Activated CD4-positive, alpha-beta T cell treated with anti-CD3 and anti-CD28 coated beads for 24 hours (primary cell): ENCODE results near the gene INHBC.
A peak's percentile ranks its signal among the peaks of the same experiment; 100 is the strongest.
"Not testable (repeated sequence)": the region's sequence is repeated elsewhere in the genome, so short reads cannot be mapped to it uniquely, and the experiment has no call there.

ENCODE experiments used
- DNase-seq, 2 donors: peaks; one replicate each; pipeline ENCODE4 v3.0.0-alpha.2; 2020; ENCODE audit warnings: low read depth in 2 of 2

The INHBC gene, protein sequence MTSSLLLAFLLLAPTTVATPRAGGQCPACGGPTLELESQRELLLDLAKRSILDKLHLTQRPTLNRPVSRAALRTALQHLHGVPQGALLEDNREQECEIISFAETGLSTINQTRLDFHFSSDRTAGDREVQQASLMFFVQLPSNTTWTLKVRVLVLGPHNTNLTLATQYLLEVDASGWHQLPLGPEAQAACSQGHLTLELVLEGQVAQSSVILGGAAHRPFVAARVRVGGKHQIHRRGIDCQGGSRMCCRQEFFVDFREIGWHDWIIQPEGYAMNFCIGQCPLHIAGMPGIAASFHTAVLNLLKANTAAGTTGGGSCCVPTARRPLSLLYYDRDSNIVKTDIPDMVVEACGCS

DNA sequence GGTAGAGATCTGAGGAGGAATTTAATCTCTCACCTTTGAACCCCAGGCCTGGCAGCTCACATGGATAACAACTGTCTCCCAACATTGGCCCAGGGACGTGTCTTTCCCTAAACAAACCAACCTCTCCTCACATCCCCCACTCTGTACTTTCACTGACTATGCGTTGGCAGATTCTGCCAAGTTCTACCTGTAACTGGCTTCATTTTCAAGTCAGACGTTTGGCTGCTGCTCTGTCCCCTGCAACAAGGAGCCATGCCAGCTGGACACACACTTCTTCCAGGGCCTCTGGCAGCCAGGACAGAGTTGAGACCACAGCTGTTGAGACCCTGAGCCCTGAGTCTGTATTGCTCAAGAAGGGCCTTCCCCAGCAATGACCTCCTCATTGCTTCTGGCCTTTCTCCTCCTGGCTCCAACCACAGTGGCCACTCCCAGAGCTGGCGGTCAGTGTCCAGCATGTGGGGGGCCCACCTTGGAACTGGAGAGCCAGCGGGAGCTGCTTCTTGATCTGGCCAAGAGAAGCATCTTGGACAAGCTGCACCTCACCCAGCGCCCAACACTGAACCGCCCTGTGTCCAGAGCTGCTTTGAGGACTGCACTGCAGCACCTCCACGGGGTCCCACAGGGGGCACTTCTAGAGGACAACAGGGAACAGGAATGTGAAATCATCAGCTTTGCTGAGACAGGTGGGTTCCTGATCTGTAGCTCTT is at the start of gene INHBC:
Gene INHBC (plus strand): TSS at position 268 of the 707 bp plus-strand sequence. CDS start 103 bp downstream, at position 371.
- DNase-seq: no peak

DNA sequence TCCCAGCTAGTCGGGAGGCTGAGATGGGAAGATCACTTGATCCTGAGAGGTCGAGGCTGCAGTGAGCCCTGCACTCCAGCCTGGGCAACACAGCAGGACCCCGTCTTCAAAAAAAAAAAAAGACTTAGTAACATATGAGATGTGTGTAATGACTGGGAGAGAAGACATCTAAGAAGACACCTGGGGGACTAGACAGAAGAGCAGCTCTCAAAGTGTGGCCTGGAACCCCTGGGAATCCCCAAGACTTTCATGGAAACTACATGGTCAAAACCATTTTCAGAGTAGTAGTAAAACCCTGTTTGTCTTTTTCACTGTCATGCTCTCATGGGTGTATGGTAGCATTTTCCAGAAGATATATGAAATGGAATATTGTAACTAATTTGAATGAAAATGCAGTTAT is 49.0 kb upstream of the INHBC start:
- no peak for DNase-seq

DNA sequence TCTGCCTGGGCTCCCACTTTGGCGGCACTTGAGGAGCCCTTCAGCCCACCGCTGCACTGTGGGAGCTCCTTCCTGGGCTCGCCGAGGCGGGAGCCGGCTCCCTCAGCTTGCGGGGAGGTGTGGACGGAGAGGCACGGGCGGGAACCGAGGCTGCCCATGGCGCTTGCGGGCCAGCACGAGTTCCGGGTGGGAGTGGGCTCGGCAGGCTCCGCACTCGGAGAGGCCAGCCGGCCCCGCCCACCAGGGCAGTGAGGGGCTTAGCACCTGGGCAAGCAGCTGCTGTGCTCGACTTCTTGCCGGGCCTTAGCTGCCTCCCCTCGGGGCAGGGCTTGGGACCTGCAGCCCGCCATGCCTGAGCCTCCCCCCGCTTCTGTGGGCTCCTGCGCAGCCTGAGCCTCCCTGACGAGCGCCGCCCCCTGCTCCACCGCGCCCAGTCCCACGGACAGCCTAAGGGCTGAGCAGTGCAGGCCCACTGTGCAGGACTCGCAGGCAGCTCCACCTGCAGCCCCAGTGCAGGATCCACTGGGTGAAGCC is 48.3 kb upstream of the INHBC start:
- no peak for DNase-seq

DNA sequence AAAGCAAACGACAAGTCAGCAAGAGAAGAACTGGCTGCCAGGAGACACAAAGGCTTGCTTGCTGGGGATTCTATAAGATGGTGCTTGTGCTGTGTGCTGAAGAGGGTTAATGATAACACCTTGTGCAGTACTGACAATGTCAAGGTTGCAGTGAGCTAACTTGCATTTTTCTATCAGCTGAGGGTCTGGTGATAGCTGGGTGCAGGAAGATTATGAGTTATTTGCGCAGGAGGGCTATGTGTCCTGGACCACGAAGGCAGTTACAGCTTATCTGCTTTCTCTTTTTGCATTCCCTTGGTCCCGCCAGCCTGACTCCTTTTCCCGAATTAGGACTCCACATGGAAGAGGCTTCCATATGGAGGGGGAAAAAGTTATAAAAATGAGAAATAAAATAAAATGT is 46.2 kb upstream of the INHBC start:
- DNase-seq: no peak

DNA sequence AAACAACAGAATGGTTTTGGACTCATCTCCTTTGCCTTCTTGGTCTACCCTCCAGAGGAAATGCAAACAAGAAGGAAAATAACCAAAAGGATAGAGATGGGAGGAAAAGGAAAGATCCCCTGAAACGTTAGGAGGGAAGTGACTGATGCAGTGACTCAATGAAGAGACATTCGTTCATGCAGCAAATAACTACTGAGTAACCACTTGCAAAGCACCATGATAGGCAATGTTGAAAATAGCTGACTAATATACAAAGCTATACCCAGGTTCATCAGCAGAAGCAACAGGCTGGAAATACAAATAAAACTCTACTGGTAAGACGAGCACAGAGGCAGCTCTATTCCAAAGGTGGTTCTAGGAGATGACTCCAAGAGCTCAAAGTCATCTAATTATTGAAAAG is 45.6 kb upstream of the INHBC start:
- no peak for DNase-seq

DNA sequence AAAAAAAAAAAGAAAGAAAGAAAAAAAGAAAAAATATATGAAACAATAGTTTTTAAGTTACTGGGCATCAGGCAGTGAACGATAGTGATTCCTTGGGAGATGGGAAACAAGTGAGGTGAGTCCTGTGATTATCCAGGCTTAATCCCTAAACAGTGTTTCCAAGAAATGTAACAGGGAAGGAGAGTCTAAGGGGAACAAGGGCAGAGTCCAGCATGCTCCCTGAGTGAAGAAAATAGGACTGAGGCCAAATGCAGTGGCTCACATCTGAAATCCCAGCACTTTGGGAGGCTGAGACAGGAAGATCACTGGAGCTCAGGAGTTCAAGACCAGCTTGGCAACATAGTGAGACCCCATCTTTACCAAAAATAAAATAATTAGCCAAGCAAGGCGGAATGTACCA is 44.4 kb upstream of the INHBC start:
- no peak for DNase-seq

DNA sequence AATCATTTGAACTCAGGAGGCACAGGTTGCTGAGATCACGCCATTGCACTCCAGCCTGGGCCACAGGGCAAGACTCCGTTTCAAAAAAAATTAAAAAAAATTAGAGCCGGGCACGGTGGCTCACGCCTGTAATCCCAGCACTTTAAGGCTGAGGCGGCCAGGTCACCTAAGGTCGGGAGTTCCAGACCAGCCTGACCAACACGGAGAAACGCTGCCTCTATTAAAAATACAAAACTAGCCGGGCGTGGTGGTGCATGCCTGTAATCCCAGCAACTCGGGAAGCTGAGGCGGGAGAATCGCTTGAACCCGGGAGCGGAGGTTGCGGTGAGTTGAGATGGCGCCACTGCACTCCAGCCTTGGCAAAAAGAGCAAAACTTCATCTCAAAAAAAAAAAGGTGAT is 39.5 kb upstream of the INHBC start:
- no peak for DNase-seq

DNA sequence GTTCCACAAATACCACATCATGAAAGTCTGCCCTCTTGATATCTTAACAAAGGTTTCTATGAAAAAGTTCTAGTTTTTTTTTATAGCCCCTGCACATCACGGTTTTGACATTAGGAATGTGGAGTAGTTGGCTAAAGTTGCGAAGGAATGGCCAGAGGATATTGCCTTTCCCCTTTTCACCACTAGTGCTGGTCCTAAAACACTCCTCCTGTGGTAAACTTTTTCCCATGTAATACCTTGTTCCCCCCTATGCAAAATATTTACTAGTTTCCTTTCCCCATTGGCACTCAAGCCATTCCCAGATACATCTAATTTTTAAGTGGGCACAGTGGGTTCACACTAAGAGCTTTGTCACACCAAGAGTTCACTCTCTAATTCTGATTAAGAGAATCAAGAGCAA is 37.1 kb upstream of the INHBC start:
- no peak for DNase-seq

DNA sequence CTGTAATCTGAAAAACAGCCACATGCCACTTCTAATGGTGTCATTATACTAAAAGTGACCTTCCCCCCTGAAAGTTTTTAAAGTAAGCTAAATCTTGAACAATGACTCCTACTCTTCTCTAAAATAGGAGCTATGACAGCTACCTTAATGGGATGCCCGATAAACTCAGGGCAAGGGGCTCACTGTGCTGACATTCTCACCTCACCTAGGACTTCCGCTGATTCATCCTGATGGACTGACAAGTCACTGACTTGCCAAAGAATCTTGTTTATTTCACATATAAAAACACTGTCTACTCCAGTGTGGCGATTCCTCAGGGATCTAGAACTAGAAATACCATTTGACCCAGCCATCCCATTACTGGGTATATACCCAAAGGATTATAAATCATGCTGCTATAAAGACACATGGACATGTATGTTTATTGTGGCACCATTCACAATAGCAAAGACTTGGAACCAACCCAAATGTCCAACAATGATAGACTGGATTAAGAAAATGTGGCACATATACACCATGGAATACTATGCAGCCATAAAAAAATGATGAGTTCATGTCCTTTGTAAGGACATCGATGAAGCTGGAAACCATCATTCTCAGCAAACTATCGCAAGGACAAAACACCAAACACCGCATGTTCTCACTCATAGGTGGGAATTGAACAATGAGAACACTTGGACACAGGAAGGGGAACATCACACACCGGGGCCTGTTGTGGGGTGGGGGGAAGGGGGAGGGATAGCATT is 34.7 kb upstream of the INHBC start:
- DNase-seq: not testable (repeated sequence)

DNA sequence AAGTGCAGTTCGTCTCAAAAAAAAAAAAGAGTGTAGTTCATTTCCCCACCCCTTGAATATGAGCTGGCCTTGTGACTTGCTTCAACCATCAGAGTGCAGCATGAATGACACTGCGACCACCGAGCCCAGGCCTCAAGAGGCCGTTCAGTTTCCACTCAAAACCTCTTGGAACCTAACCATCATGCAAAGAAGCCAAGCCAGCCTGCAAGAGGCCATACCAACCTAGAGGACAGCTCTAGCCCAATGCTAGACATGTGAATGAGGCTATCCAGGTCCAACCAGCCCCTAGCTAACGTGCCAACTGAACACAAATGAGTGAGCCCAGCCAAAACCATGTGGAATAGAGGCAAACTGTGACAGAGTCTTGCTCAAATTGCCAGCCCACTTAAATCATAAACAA is 33.4 kb upstream of the INHBC start:
- DNase-seq: no peak

DNA sequence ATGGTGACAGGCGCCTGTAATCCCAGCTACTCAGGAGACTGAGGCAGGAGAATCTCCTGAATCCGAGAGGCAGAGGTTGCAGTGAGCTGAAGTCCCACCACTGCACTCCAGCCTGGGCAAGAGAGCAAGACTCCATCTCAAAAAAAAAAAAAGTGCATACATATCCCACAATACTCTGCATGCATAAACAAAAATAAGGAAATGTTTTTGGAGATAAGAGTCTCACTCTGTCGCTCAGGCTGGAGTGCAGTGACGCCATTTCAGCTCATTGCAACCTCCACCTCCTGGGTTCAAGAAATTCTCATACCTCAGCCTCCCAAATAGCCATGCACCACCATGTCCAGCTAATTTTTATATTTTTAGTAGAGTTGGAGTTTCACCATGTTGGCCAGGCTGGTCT is 32.4 kb upstream of the INHBC start:
- not testable (repeated sequence) for DNase-seq

DNA sequence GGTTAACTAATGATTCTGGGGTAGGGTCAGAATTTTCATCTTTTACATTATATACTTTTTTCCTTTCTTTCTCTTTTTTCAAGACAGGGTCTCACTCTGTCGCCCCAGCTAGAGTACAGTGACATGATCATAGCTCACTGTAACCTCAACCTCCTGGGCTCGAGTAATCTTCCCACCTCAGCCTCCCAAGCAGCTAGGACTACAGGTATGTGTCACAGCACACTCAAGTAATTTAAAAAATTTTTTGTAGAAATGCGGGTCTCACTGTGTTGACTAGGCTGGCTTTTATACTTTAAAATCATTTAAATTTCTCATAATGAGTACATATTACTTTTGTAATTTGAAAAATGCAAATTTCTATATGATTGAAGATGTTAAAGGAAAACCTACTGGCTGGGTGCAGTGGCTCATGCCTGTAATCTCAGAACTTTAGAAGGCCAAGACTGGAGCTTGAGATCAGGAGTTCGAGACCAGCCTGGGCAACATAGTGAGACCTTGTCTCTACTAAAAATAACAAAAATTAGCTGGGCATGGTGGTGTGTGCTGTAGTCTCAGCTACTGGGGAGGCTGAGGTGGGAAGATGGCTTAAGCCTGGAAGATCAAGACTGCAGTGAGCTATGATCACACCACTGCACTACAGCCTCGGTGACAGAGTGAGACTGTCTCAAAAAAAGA is 29.5 kb upstream of the INHBC start:
- peak in 1 of 2 donors; percentile 19 for DNase-seq

DNA sequence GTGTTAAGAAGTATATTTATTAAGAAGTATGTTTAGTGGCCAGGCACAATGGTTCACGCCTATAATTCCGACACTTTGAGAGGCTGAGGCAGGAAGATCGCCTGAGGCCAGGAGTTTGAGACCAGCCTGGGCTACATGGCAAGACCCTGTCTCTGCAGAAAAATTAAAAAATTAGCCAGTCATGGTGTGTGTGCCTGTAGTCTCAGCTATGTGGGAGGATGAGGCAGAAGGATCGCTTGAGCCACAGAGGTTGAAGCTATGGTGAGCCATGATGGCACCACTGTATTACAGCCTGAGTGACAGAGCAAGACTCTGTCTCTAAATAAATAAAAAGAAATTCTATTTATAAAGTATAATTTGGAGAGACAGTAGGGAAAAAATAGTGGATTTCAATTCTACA is 24.1 kb upstream of the INHBC start:
- no peak for DNase-seq

DNA sequence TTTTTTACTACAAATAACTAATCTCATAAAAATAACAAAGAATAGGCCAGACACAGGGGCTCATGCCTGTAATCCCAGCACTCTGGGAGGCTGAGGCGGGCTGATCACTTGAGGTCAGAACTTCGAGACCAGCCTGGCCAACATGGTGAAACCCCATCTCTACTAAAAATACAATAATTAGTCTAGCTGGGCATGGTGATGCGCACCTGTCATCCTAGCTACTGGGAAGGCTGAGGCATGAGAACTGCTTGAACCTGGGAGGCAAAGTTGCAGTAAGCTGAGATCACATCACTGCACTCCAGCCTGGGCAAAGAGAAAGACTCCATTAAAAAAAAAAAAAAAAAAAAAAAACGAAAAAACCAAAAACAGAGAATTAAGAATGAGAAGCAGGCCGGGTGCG is 20.4 kb upstream of the INHBC start:
- DNase-seq: not testable (repeated sequence)

DNA sequence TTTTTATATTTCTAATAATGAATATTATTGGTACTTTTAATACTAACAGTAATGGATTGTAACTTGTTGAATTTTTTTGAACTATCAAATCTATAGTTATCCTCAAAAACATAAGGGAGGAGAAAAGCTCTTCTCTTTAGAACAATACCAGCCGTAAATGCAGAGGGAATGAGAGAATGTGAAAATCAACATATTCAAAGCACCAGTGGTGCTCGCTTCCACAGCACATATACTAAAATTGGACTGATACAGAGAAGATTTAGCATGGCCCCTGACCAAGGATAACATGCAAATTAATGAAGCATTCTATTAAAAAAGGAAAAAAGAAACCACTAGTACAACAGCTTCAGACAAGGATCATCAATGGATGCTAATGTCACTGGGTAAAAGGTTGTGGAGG is 19.5 kb upstream of the INHBC start:
- DNase-seq: no peak

DNA sequence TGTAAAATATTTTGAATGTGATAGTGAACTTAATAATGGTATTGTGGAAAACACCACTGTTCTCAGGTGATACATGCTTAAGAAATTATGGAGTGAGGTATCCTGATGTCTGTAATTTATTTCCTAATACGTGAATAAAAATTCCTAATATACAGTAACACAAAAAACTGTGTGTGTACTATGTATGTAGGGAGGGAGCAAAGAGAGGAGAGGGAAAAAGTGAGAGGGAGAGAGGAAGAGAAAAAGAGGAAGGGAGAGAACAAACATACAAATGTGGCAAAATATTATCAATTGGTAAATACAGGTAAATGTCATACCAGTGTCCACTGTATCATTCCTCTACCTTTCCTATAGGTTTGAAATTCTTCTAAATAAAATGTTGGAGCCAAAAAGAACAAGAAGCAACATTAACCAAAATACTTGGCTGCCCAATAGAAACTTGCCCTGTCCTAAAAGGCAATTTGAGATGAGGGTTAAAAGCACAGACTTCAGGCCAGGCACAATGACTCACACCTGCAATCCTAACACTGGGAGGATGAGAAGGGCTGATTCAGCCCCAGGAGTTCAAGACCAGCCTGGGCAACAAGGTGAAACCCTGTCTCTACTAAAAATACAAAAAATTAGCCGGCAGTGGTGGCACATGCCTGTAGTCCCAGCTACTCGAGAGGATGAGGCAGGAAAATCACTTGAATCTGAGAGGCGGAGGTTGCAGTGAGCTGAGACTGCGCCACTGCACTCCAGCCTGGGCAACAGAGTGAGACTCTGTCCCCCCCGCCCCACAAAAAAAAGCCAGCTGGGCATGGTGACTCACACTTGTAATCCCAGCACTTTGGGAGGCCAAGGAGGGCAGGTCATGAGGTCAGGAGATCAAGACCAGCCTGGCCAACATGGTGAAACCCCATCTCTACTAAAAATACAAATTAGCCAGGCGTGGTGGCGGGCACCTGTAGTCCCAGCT is 18.3 kb upstream of the INHBC start:
- no peak for DNase-seq

DNA sequence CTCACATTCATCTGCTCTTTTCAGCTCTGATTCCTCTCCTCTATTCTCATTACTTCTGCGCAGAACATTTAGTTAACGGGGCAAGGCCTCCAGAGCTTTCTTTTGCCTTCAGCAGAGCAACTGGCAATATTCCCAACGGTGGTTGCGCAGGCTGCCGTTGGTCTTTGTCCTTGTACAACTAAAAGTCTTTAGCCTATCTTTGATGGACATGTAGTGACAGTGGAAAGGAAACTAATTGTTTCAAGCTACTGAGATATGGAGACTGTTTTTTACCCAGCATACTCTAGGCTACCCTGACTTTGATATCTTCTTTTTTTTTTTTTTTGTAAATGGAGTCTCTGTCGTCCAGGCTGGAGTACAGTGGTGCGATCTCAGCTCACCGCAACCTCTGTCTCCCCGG is 16.3 kb upstream of the INHBC start:
- no peak for DNase-seq

DNA sequence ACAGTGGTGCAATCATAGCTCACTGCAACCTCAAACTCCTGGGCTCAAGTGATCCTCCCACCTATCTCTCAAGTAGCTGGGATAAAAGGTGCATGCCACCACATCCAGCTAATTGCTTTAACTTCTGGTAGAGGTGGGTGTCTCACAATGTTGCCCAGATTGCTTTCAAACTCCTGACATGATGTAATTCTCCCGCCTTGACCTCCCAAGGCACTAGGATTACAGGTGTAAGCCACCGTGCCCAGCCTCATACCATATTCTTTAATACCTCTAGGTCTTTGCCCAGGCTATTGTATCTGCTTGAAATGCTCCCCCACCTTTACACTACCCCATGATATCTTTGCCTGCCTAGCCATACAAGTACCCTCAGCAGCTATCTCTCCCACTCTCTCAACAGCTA is 15.1 kb upstream of the INHBC start:
- DNase-seq: no peak

DNA sequence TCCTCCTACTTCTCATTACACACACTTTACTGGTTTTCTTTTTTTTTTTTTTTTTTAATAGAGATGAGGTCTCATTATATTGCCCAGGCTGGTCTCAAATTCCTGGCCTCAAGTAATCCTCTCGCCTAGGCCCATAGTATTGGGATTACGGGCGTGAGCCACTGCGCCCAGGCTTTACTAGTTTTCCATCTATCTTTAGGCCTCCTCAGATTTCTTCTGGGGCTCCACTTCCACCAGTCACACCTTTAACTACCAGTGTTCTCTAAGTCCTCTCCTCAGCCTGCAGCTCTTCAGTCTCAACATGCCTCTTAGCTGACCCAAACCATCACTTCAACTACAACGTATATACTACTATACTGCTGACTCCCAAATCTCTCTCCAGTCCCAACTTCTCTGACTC is 14.1 kb upstream of the INHBC start:
- no peak for DNase-seq

DNA sequence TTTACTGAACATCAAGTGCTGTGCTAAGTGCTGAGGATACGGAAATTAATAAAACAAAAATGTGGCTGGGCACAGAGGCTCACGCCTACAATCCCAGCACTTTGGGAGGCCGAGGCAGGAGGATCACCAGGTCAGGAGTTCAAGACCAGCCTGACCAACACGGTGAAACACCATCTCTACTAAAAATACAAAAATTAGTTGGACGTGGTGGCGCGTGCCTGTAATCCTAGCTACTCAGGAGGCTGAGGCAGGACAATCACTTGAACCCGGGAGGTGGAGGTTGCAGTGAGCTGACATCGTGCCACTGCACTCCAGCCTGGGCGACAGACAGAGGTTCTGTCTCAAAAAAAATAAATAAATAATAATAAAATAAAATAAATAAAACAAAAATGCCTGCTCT is 7.6 kb upstream of the INHBC start:
- DNase-seq: not testable (repeated sequence)

DNA sequence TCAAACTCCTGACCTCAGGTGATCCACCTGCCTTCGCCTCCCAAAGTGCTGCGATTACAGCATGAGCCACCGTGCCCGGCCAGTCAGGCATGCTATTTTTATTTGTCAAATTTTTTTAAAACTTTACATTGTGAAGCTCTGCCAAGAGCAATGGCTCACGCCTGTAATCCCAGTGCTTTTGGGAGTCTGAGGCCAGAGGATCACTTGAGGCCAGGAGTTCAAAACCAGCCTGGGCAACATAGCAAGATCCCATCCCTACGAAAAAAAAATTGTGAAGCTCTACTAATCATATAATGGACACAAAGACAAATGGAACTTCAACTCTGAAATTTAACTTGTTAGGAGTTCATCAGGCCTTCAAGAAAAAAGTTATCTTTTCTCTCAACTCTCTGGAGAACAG is 5.6 kb upstream of the INHBC start:
- DNase-seq: no peak
